GM19023 (cell line): ENCODE measurements around the gene GPC6.

Source experiments
- ATAC-seq: cut with Tn5 transposase; IDR thresholded peaks from one replicate; pipeline ENCODE4 v1.9.1; 2021; ENCODE audit warnings: mild to moderate bottlenecking, moderate library complexity; ENCODE audit not compliant: unreplicated experiment

Gene GPC6

DNA sequence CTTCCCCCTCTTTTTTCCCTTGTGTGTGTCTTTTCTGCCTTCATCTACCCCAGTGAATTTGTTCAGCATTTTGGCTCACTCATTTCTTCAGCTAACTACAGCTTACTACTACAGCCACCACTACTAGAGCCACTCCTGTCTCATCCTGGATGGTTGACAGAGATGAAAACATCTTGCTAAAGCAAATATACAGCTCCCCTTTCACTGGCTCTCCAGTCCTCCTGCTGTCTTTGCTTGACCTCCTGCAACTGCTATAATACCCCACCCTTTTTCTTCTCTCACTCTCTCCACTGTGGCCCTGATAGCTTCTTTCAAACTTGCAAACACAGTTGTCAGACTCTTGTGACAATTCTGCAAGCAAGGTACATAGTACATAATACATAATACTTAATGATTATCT, 729.3 kb downstream of the GPC6 start:
- no peak for ATAC-seq

DNA sequence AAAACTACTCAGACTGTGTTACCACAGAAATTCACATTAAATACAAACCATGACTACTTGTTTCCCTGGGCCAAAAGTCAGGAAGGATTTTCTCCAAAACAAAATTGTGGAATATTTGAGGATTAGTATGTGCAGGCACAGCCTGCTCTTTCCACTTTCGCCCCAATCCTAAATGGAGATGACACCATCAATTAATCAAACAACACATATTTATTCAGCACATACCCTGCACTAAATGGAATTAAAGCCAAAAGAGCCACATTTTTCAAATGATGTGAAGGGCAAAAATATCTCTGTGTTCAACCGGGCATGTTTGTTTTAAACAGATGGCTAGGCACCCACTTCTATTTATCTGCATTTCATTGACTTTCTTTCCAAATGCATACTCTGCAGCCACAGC, 729.8 kb downstream of the GPC6 start:
- no peak for ATAC-seq

- no peak for ATAC-seq
Observed at GRCh38 chr13:93957371-93957770, 730.8 kb downstream of the GPC6 start.

DNA sequence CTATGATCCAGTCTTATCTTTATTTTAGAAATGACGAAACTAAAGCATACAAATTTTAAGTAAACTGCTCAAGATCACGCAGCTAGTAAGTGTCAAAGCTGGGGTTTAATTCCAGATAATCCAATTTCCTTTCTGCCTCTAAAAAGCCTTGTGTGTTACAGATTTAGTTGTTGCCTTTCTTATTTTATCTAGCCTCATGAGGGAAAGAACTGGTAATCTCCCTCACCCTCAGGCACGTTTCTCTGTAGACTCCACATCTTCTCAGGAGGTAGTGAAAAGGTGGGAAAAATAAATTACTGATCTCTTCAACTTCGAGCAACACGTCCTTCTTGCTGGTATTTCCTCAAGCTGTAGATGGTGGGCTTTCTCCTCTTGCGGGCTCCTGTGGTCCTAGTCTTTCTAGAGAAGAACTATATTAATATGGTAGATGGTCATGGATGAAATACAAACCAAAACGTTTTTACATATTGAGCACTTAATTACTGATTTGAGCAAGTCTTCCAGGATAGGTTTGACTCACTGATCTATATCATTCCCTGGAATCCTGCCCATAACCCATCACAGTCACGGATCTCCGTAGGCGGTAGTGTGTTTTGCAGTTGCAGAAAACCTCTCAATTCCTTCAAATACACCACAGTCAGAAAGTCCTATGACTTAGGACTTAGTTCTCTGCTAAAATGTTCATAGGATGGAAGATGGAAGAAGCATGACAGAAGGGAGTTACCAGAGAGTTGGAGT, 733.4 kb downstream of the GPC6 start:
- ATAC-seq, result no peak

DNA sequence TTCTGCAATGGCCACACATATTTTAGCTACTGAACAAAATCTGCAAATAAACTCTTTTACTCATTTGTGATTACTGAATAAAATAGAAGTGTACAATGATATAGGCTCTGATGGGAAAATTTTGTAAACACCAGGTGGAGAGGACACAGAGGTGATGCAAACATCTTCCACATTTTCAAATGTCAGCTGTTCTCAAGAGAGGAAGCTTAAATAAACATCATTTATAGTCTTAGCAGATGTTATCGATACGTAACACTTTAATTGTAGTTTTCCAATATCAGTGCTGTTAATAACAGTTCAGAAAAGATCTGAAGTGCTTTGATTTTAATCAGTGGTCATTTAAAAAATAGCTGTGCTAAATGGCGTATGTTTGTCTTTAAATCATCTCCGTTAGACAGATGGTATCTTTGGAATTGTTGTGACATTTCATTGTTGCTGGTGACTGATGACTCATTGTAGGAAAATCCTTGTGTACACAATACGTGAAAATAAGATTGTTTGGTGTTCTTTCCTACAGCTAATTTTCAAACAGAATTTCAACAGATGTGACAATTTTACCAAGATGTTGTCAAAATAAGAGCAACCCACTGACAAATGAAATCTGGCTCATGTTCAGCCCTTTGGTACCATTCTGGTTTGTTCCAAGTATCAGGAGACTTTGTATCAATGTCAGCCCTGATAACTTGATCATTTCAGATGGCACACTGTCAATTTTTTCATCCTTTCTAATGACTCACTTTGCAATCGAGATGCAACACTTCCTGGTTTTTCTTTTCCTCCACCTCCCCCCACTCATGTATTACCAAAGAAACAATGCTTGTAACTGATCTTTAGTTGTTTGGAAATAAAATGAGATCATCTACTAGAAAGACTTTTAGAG, 736.9 kb downstream of the GPC6 start:
- ATAC-seq, result no peak

DNA sequence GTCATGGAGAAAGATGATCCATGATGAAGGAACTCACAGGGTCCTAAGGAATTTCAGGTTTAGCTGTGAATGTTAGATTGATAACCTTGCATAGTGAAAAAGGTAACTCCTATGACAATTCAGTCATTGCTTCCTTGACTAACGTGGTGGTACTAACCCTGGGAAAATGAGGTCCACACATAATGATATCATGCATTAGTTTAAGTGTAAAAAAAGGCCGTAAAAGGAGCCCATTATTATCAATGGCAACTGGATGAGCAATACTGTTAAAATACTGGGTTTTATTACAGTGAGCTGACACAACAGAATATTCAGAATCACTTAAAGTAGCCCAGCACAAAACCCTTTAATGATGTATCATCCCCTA, 737.5 kb downstream of the GPC6 start:
- no peak for ATAC-seq

DNA sequence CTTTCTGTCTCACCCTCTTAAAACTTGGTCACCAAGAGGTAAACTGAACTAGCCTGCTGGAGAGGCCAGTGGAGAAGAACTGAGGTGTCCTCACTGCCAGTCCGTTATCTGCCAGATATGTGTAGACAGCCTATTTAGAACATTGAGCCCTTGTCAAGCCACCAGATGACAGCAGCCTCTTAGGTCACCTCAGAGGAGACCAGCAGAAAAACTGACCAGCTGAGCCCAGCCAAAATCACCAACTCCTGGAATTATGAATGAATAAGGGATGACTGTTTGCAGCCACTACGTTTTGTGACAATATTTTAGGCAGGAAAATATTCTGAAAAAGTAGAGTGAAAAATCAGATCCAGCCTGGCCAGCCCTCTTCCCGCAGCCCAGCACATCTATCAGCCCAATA, 739.0 kb downstream of the GPC6 start:
- no peak for ATAC-seq

- ATAC-seq, result no peak
Observed at GRCh38 chr13:93966267-93966936, 739.8 kb downstream of the GPC6 start.

DNA sequence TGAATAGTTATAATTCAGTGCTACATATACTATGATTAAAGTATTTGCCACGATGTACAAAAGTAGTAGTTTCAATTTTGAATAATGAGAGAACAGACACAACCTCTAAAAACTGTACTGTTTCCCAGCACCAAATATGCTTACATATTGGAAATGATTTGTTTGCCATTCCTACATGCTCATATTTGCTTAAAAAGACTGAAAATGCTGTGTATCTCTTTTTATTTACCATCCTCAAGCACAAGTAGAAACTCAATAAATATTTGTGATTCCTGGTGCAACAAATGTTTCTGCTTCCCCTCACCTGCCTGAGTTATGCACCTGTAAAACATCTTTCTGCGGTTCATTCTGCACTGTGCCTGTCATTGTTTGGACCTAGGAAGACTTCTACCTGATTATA, 740.7 kb downstream of the GPC6 start:
- no peak for ATAC-seq

GRCh38 chr13:93975242-93975641, 748.6 kb downstream of the GPC6 start:
- no peak for ATAC-seq

- ATAC-seq, result no peak
Observed at GRCh38 chr13:93976528-93976927, 749.9 kb downstream of the GPC6 start.

DNA sequence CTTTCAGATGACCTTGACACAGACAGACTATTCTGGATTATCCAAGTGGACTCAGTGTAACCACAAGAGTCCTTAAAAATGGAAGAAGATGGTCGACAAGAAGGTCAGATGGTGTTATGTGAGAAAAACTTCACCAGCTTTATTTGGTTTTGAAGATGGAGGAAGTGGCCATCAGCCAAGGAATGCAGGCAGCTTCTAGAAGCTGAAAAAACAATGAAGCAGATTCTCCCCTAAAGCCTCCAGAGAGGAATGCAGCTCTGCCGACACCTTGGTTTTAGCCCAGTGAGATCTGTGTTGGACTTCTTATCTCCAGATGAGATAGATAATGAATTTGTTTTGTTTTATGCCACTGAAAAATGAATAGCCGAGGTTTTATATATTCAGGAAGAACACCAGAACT, 751.4 kb downstream of the GPC6 start:
- ATAC-seq, result no peak

- ATAC-seq, result no peak
Observed at GRCh38 chr13:93981426-93981977, 754.9 kb downstream of the GPC6 start.

DNA sequence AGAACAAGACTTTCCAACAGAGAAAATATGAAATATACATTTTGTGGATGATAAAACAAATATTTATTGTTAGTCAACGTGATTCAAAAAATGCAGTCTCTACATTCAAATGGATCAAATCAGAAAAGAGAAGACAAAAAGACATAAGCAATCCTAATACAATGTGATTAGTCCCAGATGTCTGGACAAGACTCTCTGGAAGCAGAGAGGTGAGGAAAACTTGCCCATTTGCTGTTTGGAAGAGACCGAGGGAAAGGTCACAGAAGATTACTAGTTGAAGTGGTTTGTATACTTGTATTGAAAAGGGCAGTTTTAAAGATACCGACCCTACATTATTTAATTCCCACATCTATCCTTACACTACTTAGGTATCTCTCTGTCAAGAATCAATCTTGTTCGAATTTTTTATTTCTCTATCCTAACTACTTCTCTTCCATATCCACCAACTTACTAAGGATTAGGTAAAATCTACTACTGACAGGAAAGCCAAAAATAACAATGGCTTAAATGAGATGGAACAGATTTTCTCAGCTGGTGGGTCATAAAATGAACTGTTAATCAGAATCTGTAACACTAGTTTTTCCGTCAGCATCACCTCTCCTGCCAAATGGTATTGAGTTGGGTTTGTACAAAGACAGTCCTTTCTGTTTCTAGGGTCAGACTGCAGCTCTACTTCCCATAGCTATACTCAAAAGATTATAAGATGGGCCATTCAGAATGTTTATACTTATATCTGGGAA, 755.7 kb downstream of the GPC6 start:
- no peak for ATAC-seq

GRCh38 chr13:93984052-93984451, 757.4 kb downstream of the GPC6 start:
- no peak for ATAC-seq

GRCh38 chr13:93984876-93985275, 758.3 kb downstream of the GPC6 start:
- no peak for ATAC-seq

- ATAC-seq, result no peak
Observed at GRCh38 chr13:93987458-93987857, 760.9 kb downstream of the GPC6 start.

GRCh38 chr13:93991569-93991968, 765.0 kb downstream of the GPC6 start:
- ATAC-seq, result no peak

DNA sequence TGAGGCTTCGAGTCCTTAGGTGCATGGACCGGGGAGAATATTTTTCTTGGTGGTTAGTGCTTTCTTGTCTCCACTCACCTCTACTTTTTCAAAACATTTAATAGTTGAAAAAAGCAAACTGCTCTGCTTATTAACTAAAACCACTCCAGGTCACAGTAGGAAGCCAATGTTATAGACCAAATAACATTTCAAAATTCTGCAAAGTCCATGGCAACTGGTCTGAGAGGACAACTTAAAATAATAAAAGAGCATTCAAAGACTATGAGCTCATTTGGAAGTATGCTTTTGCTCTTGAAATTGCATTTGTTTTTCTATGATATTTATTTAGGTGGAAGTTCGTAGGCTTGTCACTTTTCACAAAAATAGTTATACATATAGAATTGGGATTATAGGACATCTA, 769.9 kb downstream of the GPC6 start:
- ATAC-seq, result no peak

GRCh38 chr13:94006296-94006695, 779.7 kb downstream of the GPC6 start:
- ATAC-seq, result no peak

- no peak for ATAC-seq
Observed at GRCh38 chr13:94007072-94007471, 780.5 kb downstream of the GPC6 start.
